Measurements from ENCODE around the gene C2CD2. TPM values are rescaled to one million over a fixed set of nuclear protein-coding genes. Genes with fewer than 3 reads are reported as not detected.

C2CD2 gene
- total and polyA plus RNA-seq, 2 donors (not counting 1 experiment from before 2014, with no cell fraction given), result 6.8 to 11.9 TPM

DNA sequence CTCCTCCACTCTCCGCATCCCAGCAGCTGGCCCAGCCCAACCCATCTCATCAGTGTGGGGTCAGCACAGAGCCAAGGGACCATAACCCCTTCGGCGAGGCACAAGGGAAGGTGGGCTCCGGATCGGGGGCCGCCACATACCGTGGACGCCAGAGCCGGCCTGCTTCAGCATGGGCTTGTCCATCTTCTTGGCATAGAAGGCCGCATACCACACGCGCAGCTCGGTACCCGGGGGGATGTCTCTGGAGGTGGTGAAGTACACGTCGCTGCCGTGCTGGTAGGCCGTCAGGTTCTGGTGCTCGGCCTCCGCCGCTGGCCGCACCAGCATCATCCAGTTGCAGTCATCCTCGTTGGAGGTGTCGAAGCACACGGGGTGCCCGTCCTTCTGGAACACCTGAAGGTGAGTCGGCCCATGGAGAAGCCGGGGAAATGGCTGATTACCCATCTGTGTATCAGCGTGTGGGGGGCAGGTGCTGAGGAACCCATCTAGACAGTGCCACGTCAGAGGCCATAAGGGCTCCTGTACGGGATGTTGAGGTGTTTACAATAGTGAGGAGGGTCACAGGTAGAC is 99.3 kb downstream of the C2CD2 start:
- Histone ChIP-seq H3K9me3 (ENCODE audit: control extremely low read depth in 1 of 3, control insufficient read depth in 2 of 3, insufficient read depth in 1 of 3, low read length in 2 of 3) (no peaks in the 10 kb centered on the region), H3K36me3 (replicated peaks in 1 of 2; ENCODE audit: control extremely low read depth in 1 of 2, control insufficient read depth in 1 of 2, extremely low read depth in 1 of 2, insufficient read depth in 2 of 2, low read length in 1 of 2) (peaks cover 0 to 51% of the 10 kb centered on the region in 2 experiments), H3K9ac (ENCODE audit: low read length) (no peak overlapping the region), H4K20me1 (ENCODE audit: control insufficient read depth, insufficient read depth, low read length, poor library complexity, severe bottlenecking) (no peaks in the 10 kb centered on the region), H2AFZ (ENCODE audit: insufficient read depth, low read depth, low read length, poor library complexity, severe bottlenecking) (no peak overlapping the region), H3K4me2 (replicated peaks; ENCODE audit: low read depth, low read length, poor library complexity, severe bottlenecking) (no peak overlapping the region), H3K27ac (ENCODE audit: low read length in 2 of 2) (no peak overlapping the region), H3K79me2 (ENCODE audit: control insufficient read depth, insufficient read depth, low read length) (no peaks in the 10 kb centered on the region), H3K4me1 (ENCODE audit: control insufficient read depth in 2 of 2, insufficient read depth in 2 of 2, low read length in 2 of 2) (no peaks in the 10 kb centered on the region), H3K4me3 (ENCODE audit: control extremely low read depth in 1 of 5, extremely low read depth in 1 of 5, insufficient read depth in 1 of 5, low read depth in 2 of 5, low read length in 4 of 5) (no peak overlapping the region), H3K27me3 (replicated peaks in 1 of 4; ENCODE audit: control extremely low read depth in 1 of 4, control insufficient read depth in 3 of 4, insufficient read depth in 4 of 4, low read length in 3 of 4) (no peaks in the 10 kb centered on the region)
- Mint-ChIP-seq H3K4me3 (no peak overlapping the region), H3K27ac (no peak overlapping the region), H3K27me3 (no peaks in the 10 kb centered on the region), H3K4me1 (no peaks in the 10 kb centered on the region), H3K9me3 (ENCODE audit: insufficient read depth) (no peaks in the 10 kb centered on the region)
- no peak for DNase-seq
- POLR2A ChIA-PET, result no interaction called here
- WGBS (ENCODE audit: insufficient coverage), result 97% methylated on average over 28 of the region's 31 CpGs
- intact Hi-C loops (cut with micrococcal nuclease), result no loop called here
- ATAC-seq (ENCODE audit: low read depth), result no peak
- TF ChIP-seq EZH2 (IDR thresholded peaks at IDR 0.05; ENCODE audit: borderline replicate concordance, insufficient read depth, low read depth, low read length, poor library complexity, severe bottlenecking) (no peak), CTCF (IDR thresholded peaks at IDR 0.05) (no peak)
- CTCF ChIA-PET, result no interaction called here

GRCh38 chr21:41852929-41853320 is 100.9 kb downstream of the C2CD2 start:
- H3K4me1 Mint-ChIP-seq, result no peaks in the 10 kb centered on the region
- H3K27ac Mint-ChIP-seq, result no peak overlapping the region
- Histone ChIP-seq H3K9me3 (ENCODE audit: control extremely low read depth in 1 of 3, control insufficient read depth in 2 of 3, insufficient read depth in 1 of 3, low read length in 2 of 3) (no peaks in the 10 kb centered on the region), H3K27ac (ENCODE audit: low read length in 2 of 2) (no peak overlapping the region), H3K4me1 (ENCODE audit: control insufficient read depth in 2 of 2, insufficient read depth in 2 of 2, low read length in 2 of 2) (no peaks in the 10 kb centered on the region), H3K4me3 (ENCODE audit: control extremely low read depth in 1 of 5, extremely low read depth in 1 of 5, insufficient read depth in 1 of 5, low read depth in 2 of 5, low read length in 4 of 5) (no peak overlapping the region), H3K4me2 (replicated peaks; ENCODE audit: low read depth, low read length, poor library complexity, severe bottlenecking) (no peak overlapping the region), H4K20me1 (ENCODE audit: control insufficient read depth, insufficient read depth, low read length, poor library complexity, severe bottlenecking) (no peaks in the 10 kb centered on the region), H3K9ac (ENCODE audit: low read length) (no peak overlapping the region), H3K36me3 (replicated peaks in 1 of 2; ENCODE audit: control extremely low read depth in 1 of 2, control insufficient read depth in 1 of 2, extremely low read depth in 1 of 2, insufficient read depth in 2 of 2, low read length in 1 of 2) (peaks cover 0 to 50% of the 10 kb centered on the region in 2 experiments), H3K79me2 (ENCODE audit: control insufficient read depth, insufficient read depth, low read length) (no peaks in the 10 kb centered on the region), H3K27me3 (replicated peaks in 1 of 4; ENCODE audit: control extremely low read depth in 1 of 4, control insufficient read depth in 3 of 4, insufficient read depth in 4 of 4, low read length in 3 of 4) (no peaks in the 10 kb centered on the region), H2AFZ (ENCODE audit: insufficient read depth, low read depth, low read length, poor library complexity, severe bottlenecking) (no peak overlapping the region)
- H3K9me3 Mint-ChIP-seq (ENCODE audit: insufficient read depth), result no peaks in the 10 kb centered on the region
- no peak for ATAC-seq (ENCODE audit: low read depth)
- intact Hi-C loops (cut with micrococcal nuclease), result no loop called here
- ChIA-PET CTCF (interaction anchor here (1.0 kb wide), 1 partner anchor 36 kb away, joined by 3 read pairs; no protein-coding TSS in a partner anchor), POLR2A (no interaction called here)
- WGBS (ENCODE audit: insufficient coverage), result 98% methylated on average over 6 of the region's 9 CpGs
- no peak for DNase-seq
- no peak overlapping the region for H3K4me3 Mint-ChIP-seq
- TF ChIP-seq CTCF (IDR thresholded peaks at IDR 0.05), result no peak
- no peak for TF ChIP-seq EZH2 (IDR thresholded peaks at IDR 0.05; ENCODE audit: borderline replicate concordance, insufficient read depth, low read depth, low read length, poor library complexity, severe bottlenecking)
- no peaks in the 10 kb centered on the region for H3K27me3 Mint-ChIP-seq
